Activated CD4-positive, alpha-beta T cell treated with anti-CD3 and anti-CD28 coated beads, Interleukin-2, amount 10 ng/mL, durations not matched to agents 24 days and 14 days (primary cell): ENCODE results near the gene TMEM163. TPM values are rescaled to one million over a fixed set of nuclear protein-coding genes. Genes with fewer than 3 reads are reported as not detected.
A peak's percentile ranks its signal among the peaks of the same experiment; 100 is the strongest.
"Not testable (repeated sequence)": the region's sequence is repeated elsewhere in the genome, so short reads cannot be mapped to it uniquely, and the experiment has no call there.

Source experiments
- DNase-seq: peaks from one replicate; pipeline ENCODE4 v3.0.0; 2022
- H3K27ac Mint-ChIP-seq: one replicate; pipeline ENCODE4 v1.8.0; 2022; ENCODE audit warnings: mild to moderate bottlenecking, mixed read lengths
- H3K27me3 Mint-ChIP-seq: one replicate; pipeline ENCODE4 v1.8.0; 2022; ENCODE audit warnings: mixed read lengths
- H3K36me3 Mint-ChIP-seq: one replicate; pipeline ENCODE4 v1.8.0; 2022; ENCODE audit warnings: low read depth, mild to moderate bottlenecking, mixed read lengths
- H3K4me1 Mint-ChIP-seq: one replicate; pipeline ENCODE4 v1.8.0; 2021; ENCODE audit warnings: mixed read lengths
- H3K4me3 Mint-ChIP-seq: one replicate; pipeline ENCODE4 v1.8.0; 2022; ENCODE audit warnings: mild to moderate bottlenecking, moderate library complexity, mixed read lengths
- H3K9me3 Mint-ChIP-seq: one replicate; pipeline ENCODE4 v1.8.0; 2021; ENCODE audit warnings: mixed read lengths
- intact Hi-C: fragments of 100-400 bp; cut with micrococcal nuclease; formaldehyde crosslinking; loops from one replicate; pipeline ENCODE4 v1.15.1; 2023
- total RNA-seq: library from RNA; stranded (reverse); gene quantifications from 2 replicates; pipeline ENCODE4 v1.2.3, GENCODE V29; 2022

TMEM163 gene
- total RNA-seq, 1 donor from 2014 or later: 0.23 TPM

- Mint-ChIP-seq H3K36me3 (no peaks in the 10 kb centered on the region), H3K27me3 (peaks cover 6% of the 10 kb centered on the region), H3K4me1 (peaks cover 7% of the 10 kb centered on the region), H3K4me3 (no peak overlapping the region), H3K9me3 (peaks cover 7% of the 10 kb centered on the region), H3K27ac (no peak overlapping the region)
- intact Hi-C loops: no loop called here
- DNase-seq: no peak
Observed at GRCh38 chr2:134623796-134624195, 95.0 kb downstream of the TMEM163 start.

GRCh38 chr2:134623046-134623445 is 95.8 kb downstream of the TMEM163 start:
- no peak overlapping the region for H3K4me3 Mint-ChIP-seq
- DNase-seq: no peak
- peaks cover 7% of the 10 kb centered on the region for H3K4me1 Mint-ChIP-seq
- intact Hi-C loops: no loop called here
- H3K27ac Mint-ChIP-seq: no peak overlapping the region
- H3K36me3 Mint-ChIP-seq: no peaks in the 10 kb centered on the region
- peaks cover 6% of the 10 kb centered on the region for H3K27me3 Mint-ChIP-seq
- peaks cover 7% of the 10 kb centered on the region for H3K9me3 Mint-ChIP-seq

- H3K4me3 Mint-ChIP-seq: no peak overlapping the region
- peaks cover 7% of the 10 kb centered on the region for H3K4me1 Mint-ChIP-seq
- DNase-seq: no peak
- H3K36me3 Mint-ChIP-seq: no peaks in the 10 kb centered on the region
- H3K27me3 Mint-ChIP-seq: peaks cover 6% of the 10 kb centered on the region
- intact Hi-C loops: no loop called here
- H3K9me3 Mint-ChIP-seq: peaks cover 7% of the 10 kb centered on the region
- no peak overlapping the region for H3K27ac Mint-ChIP-seq
Observed at GRCh38 chr2:134621939-134622705, 96.7 kb downstream of the TMEM163 start.

GRCh38 chr2:134619250-134619649 is 99.5 kb downstream of the TMEM163 start:
- Mint-ChIP-seq H3K27me3 (peaks cover 5% of the 10 kb centered on the region), H3K4me1 (peaks cover 7% of the 10 kb centered on the region), H3K4me3 (no peak overlapping the region), H3K27ac (no peak overlapping the region), H3K9me3 (peaks cover 12% of the 10 kb centered on the region), H3K36me3 (no peaks in the 10 kb centered on the region)
- DNase-seq: no peak
- intact Hi-C loops: no loop called here

- DNase-seq, intact Hi-C loops, H3K4me3 Mint-ChIP-seq, H3K4me1 Mint-ChIP-seq, H3K36me3 Mint-ChIP-seq, H3K27me3 Mint-ChIP-seq, H3K27ac Mint-ChIP-seq: not testable (repeated sequence)
- peaks cover 20% of the 10 kb centered on the region for H3K9me3 Mint-ChIP-seq
Observed at GRCh38 chr2:134615480-134615879, 103.3 kb downstream of the TMEM163 start.

- peaks cover 3% of the 10 kb centered on the region for H3K36me3 Mint-ChIP-seq
- no peak for DNase-seq
- H3K27ac Mint-ChIP-seq: no peak overlapping the region
- H3K4me3 Mint-ChIP-seq: no peak overlapping the region
- H3K27me3 Mint-ChIP-seq: peaks cover 2% of the 10 kb centered on the region
- H3K9me3 Mint-ChIP-seq: peaks cover 17% of the 10 kb centered on the region
- intact Hi-C loops: no loop called here
- no peaks in the 10 kb centered on the region for H3K4me1 Mint-ChIP-seq
Observed at GRCh38 chr2:134611316-134611715, 107.5 kb downstream of the TMEM163 start.

GRCh38 chr2:134610871-134611270 is 107.9 kb downstream of the TMEM163 start:
- DNase-seq: no peak
- intact Hi-C loops: no loop called here
- Mint-ChIP-seq H3K9me3 (peaks cover 15% of the 10 kb centered on the region), H3K36me3 (peaks cover 3% of the 10 kb centered on the region), H3K27me3 (peaks cover 2% of the 10 kb centered on the region), H3K4me1 (no peaks in the 10 kb centered on the region), H3K27ac (no peak overlapping the region), H3K4me3 (no peak overlapping the region)

- Mint-ChIP-seq H3K27ac (no peak overlapping the region), H3K4me3 (no peak overlapping the region), H3K36me3 (peaks cover 3% of the 10 kb centered on the region), H3K27me3 (no peaks in the 10 kb centered on the region), H3K9me3 (peaks cover 12% of the 10 kb centered on the region), H3K4me1 (no peaks in the 10 kb centered on the region)
- DNase-seq: no peak
- intact Hi-C loops: no loop called here
Observed at GRCh38 chr2:134609924-134610513, 108.8 kb downstream of the TMEM163 start.

- no peak overlapping the region for H3K4me3 Mint-ChIP-seq
- intact Hi-C loops: no loop called here
- no peaks in the 10 kb centered on the region for H3K27me3 Mint-ChIP-seq
- H3K4me1 Mint-ChIP-seq: no peaks in the 10 kb centered on the region
- no peak for DNase-seq
- no peak overlapping the region for H3K27ac Mint-ChIP-seq
- H3K36me3 Mint-ChIP-seq: peaks cover 3% of the 10 kb centered on the region
- H3K9me3 Mint-ChIP-seq: peaks cover 4% of the 10 kb centered on the region
Observed at GRCh38 chr2:134603966-134604365, 114.8 kb downstream of the TMEM163 start.

GRCh38 chr2:134602666-134603065 is 116.1 kb downstream of the TMEM163 start:
- Mint-ChIP-seq H3K4me1 (no peaks in the 10 kb centered on the region), H3K4me3 (no peak overlapping the region), H3K27ac (no peak overlapping the region), H3K9me3 (peaks cover 8% of the 10 kb centered on the region), H3K27me3 (no peaks in the 10 kb centered on the region), H3K36me3 (peaks cover 3% of the 10 kb centered on the region)
- DNase-seq: peak; percentile 20
- intact Hi-C loops: no loop called here

- Mint-ChIP-seq H3K27ac (no peak overlapping the region), H3K36me3 (no peaks in the 10 kb centered on the region), H3K27me3 (no peaks in the 10 kb centered on the region), H3K4me3 (no peak overlapping the region), H3K9me3 (peaks cover 4% of the 10 kb centered on the region), H3K4me1 (no peaks in the 10 kb centered on the region)
- no peak for DNase-seq
- intact Hi-C loops: no loop called here
Observed at GRCh38 chr2:134601264-134601663, 117.5 kb downstream of the TMEM163 start.

GRCh38 chr2:134600208-134600607 is 118.6 kb downstream of the TMEM163 start:
- Mint-ChIP-seq H3K4me3 (no peak overlapping the region), H3K9me3 (peaks cover 4% of the 10 kb centered on the region), H3K27ac (no peak overlapping the region), H3K27me3 (no peaks in the 10 kb centered on the region), H3K4me1 (no peaks in the 10 kb centered on the region), H3K36me3 (no peaks in the 10 kb centered on the region)
- intact Hi-C loops: no loop called here
- DNase-seq: no peak

GRCh38 chr2:134599236-134599635 is 119.6 kb downstream of the TMEM163 start:
- Mint-ChIP-seq H3K4me3 (no peak overlapping the region), H3K4me1 (no peaks in the 10 kb centered on the region), H3K27ac (no peak overlapping the region), H3K27me3 (no peaks in the 10 kb centered on the region), H3K9me3 (peaks cover 4% of the 10 kb centered on the region), H3K36me3 (no peaks in the 10 kb centered on the region)
- DNase-seq: no peak
- intact Hi-C loops: no loop called here

- DNase-seq: no peak
- intact Hi-C loops: no loop called here
- H3K27ac Mint-ChIP-seq: no peak overlapping the region
- no peak overlapping the region for H3K4me3 Mint-ChIP-seq
- peaks cover 17% of the 10 kb centered on the region for H3K9me3 Mint-ChIP-seq
- no peaks in the 10 kb centered on the region for H3K27me3 Mint-ChIP-seq
- H3K36me3 Mint-ChIP-seq: no peaks in the 10 kb centered on the region
- no peaks in the 10 kb centered on the region for H3K4me1 Mint-ChIP-seq
Observed at GRCh38 chr2:134594399-134594798, 124.4 kb downstream of the TMEM163 start.
